Smooth muscle cell (in vitro differentiated cells): Measurements from ENCODE around the gene EMC10. TPM values are rescaled to one million over a fixed set of nuclear protein-coding genes. Genes with fewer than 3 reads are reported as not detected.

Source experiments
- DNase-seq: peaks from one replicate; lab custom pipeline; 2025; ENCODE audit not compliant: unreplicated experiment; lab: John Stamatoyannopoulos, UW
- H2AFZ ChIP-seq: fragments of 200-600 bp; sonication (generic); 2 replicates; pipeline ENCODE4 v1.6.0; 2016; ENCODE audit warnings: antibody characterized with exemption, low read depth, mild to moderate bottlenecking
- H3F3A ChIP-seq: fragments of 200-600 bp; sonication (generic); 2 replicates; pipeline ENCODE4 v1.6.0; 2017; ENCODE audit warnings: antibody characterized with exemption, low read depth
- H3K27ac ChIP-seq: fragments of 200-600 bp; sonication (generic); 2 replicates; pipeline ENCODE4 v1.5.1; 2016; ENCODE audit warnings: low read depth, mild to moderate bottlenecking
- H3K27me3 ChIP-seq: fragments of 200-600 bp; sonication (generic); 2 replicates; pipeline ENCODE4 v1.6.1; 2016; ENCODE audit warnings: low read depth, mild to moderate bottlenecking
- H3K36me3 ChIP-seq: fragments of 200-600 bp; sonication (generic); 2 replicates; pipeline ENCODE4 v1.5.1; 2016; ENCODE audit warnings: low read depth
- H3K4me1 ChIP-seq: fragments of 200-600 bp; sonication (generic); 2 replicates; pipeline ENCODE4 v1.5.1; 2016; ENCODE audit warnings: low read depth
- H3K4me2 ChIP-seq: fragments of 200-600 bp; sonication (generic); 2 replicates; pipeline ENCODE4 v1.6.0; 2016; ENCODE audit warnings: mild to moderate bottlenecking
- H3K4me3 ChIP-seq: fragments of 200-600 bp; sonication (generic); 2 replicates; pipeline ENCODE4 v1.5.1; 2016; ENCODE audit warnings: mild to moderate bottlenecking
- H3K79me2 ChIP-seq: fragments of 200-600 bp; sonication (generic); 2 replicates; pipeline ENCODE4 v1.6.0; 2016; ENCODE audit warnings: low read depth, mild to moderate bottlenecking
- H3K9ac ChIP-seq: fragments of 200-600 bp; sonication (generic); 2 replicates; pipeline ENCODE4 v1.6.0; 2016; ENCODE audit warnings: low read depth
- H3K9me3 ChIP-seq: fragments of 200-600 bp; sonication (generic); replicated peaks from 2 replicates; pipeline ENCODE4 v1.5.1; 2016; ENCODE audit warnings: low read depth
- H4K20me1 ChIP-seq: fragments of 200-600 bp; sonication (generic); 2 replicates; pipeline ENCODE4 v1.6.0; 2016; ENCODE audit warnings: low read depth
- CTCF ChIP-seq: fragments of 200-600 bp; sonication (generic); IDR thresholded peaks from 2 replicates; pipeline ENCODE4 v1.5.1; 2017; ENCODE audit warnings: borderline replicate concordance, mild to moderate bottlenecking, antibody characterized with exemption; ENCODE audit not compliant: insufficient read depth, poor library complexity, severe bottlenecking
- WGBS: methylation state at CpG from one replicate; pipeline ENCODE4 v1.1.7; 2016; ENCODE audit warnings: low lambda C conversion rate; 5-methylcytosine and 5-hydroxymethylcytosine counted together
- polyA plus RNA-seq: library from polyadenylated mRNA; unstranded; fragments of >200 nt; fragmentation: Nextera tagmentation; extraction: Ambion mirVana; gene quantifications from 2 replicates; pipeline ENCODE4 v1.2.1, GENCODE V29; 2016
- total RNA-seq: library from RNA; depleted of rRNA; stranded (reverse); fragments of >200 nt; gene quantifications from 2 replicates; pipeline ENCODE4 v1.2.3, GENCODE V29; 2014

EMC10 gene
- total and polyA plus RNA-seq, 2 experiments from 2014 or later, result 18.0 to 51.7 TPM

GRCh38 chr19:50492303-50493052 is 16.2 kb downstream of the EMC10 start:
- peaks cover 9% of the 10 kb centered on the region for H3K27me3 ChIP-seq
- no peak overlapping the region for H3K9ac ChIP-seq
- no peaks in the 10 kb centered on the region for H3K36me3 ChIP-seq
- 25% methylated on average over 9 of the region's 12 CpGs for WGBS
- no peak overlapping the region for H3K4me3 ChIP-seq
- H3F3A ChIP-seq, result no peaks in the 10 kb centered on the region
- no peak for DNase-seq
- no peak overlapping the region for H2AFZ ChIP-seq
- H4K20me1 ChIP-seq, result no peaks in the 10 kb centered on the region
- no peak overlapping the region for H3K4me2 ChIP-seq
- no peaks in the 10 kb centered on the region for H3K9me3 ChIP-seq
- H3K79me2 ChIP-seq, result no peaks in the 10 kb centered on the region
- TF ChIP-seq CTCF, result no peak
- H3K4me1 ChIP-seq, result no peaks in the 10 kb centered on the region
- no peak overlapping the region for H3K27ac ChIP-seq

GRCh38 chr19:50493171-50493570 is 16.9 kb downstream of the EMC10 start:
- H4K20me1 ChIP-seq, result no peaks in the 10 kb centered on the region
- WGBS, result 68% methylated on average over 8 of the region's 8 CpGs
- peaks cover 15% of the 10 kb centered on the region for H3K27me3 ChIP-seq
- no peak overlapping the region for H2AFZ ChIP-seq
- TF ChIP-seq CTCF, result no peak
- no peaks in the 10 kb centered on the region for H3K36me3 ChIP-seq
- no peak overlapping the region for H3K4me3 ChIP-seq
- H3K27ac ChIP-seq, result no peak overlapping the region
- no peaks in the 10 kb centered on the region for H3K4me1 ChIP-seq
- H3F3A ChIP-seq, result no peaks in the 10 kb centered on the region
- H3K9me3 ChIP-seq, result no peaks in the 10 kb centered on the region
- DNase-seq, result no peak
- H3K9ac ChIP-seq, result no peak overlapping the region
- no peaks in the 10 kb centered on the region for H3K79me2 ChIP-seq
- H3K4me2 ChIP-seq, result no peak overlapping the region

GRCh38 chr19:50494186-50495019 is 18.1 kb downstream of the EMC10 start:
- no peaks in the 10 kb centered on the region for H3F3A ChIP-seq
- WGBS, result 79% methylated on average over 7 of the region's 7 CpGs

More at GRCh38 chr19:50494186-50495019, 18.1 kb downstream of the EMC10 start:
- no peak overlapping the region for H3K9ac ChIP-seq
- H3K27me3 ChIP-seq, result peaks cover 18% of the 10 kb centered on the region
- no peak overlapping the region for H2AFZ ChIP-seq
- H3K4me2 ChIP-seq, result no peak overlapping the region
- DNase-seq, result no peak
- no peaks in the 10 kb centered on the region for H3K9me3 ChIP-seq
- H3K4me1 ChIP-seq, result no peaks in the 10 kb centered on the region
- no peak overlapping the region for H3K4me3 ChIP-seq
- H4K20me1 ChIP-seq, result no peaks in the 10 kb centered on the region
- no peaks in the 10 kb centered on the region for H3K79me2 ChIP-seq
- H3K36me3 ChIP-seq, result no peaks in the 10 kb centered on the region
- H3K27ac ChIP-seq, result no peak overlapping the region
- no peak for TF ChIP-seq CTCF
